ENCODE results near the gene MIEF2.

GRCh38 chr17:18280249-18280648 is 19.8 kb downstream of the MIEF2 start:
- TF ChIP-seq EP300 (IDR thresholded peaks at IDR 0.05; ENCODE audit: low read depth): no peak
- no peak for TF ChIP-seq CTCF (IDR thresholded peaks at IDR 0.05)
- TF ChIP-seq POLR2A (IDR thresholded peaks at IDR 0.05): no peak
- TF ChIP-seq POLR2AphosphoS5 (IDR thresholded peaks at IDR 0.05): no peak

Measured in transverse colon (tissue), 4 donors.